Left cardiac atrium (tissue), 4 donors: ENCODE measurements around the gene SLC35F4. TPM values are rescaled to one million over a fixed set of nuclear protein-coding genes. Genes with fewer than 3 reads are reported as not detected.

ENCODE experiments used
- ATAC-seq, 2 donors: fragments of 200-7000 bp; cut with Tn5 transposase; one replicate each; pipeline ENCODE4 v1.9.1; 2020; ENCODE audit warnings: mild to moderate bottlenecking in 2 of 2, moderate library complexity in 2 of 2
- DNase-seq: peaks from one replicate; pipeline ENCODE4 v3.0.0-alpha.2; 2020
- intact Hi-C, 2 donors: fragments of 100-400 bp; cut with DNase I; formaldehyde crosslinking; loops; one replicate each; pipeline versions ENCODE4 v1.14.1 to v1.15.1; 2022 to 2023
- total RNA-seq, 2 donors: library from RNA; stranded (reverse); fragmentation: NEBNext Ultra II Directional; extraction: Animal tissue kit (Norgen Biotek cat#: 25700); gene quantifications; one replicate each; pipeline ENCODE4 v1.2.1, GENCODE V29; 2021
- donor health status: DM: no; HTN: yes; CAD: no.
- donor health status: DM: no; HTN: yes; CAD: no; lungs with severe emphysema.
- donor health status: DM: yes; HTN: yes; CAD: no.
- donor health status: Dilated cardiomyopathy.

Gene SLC35F4
- total RNA-seq, 2 donors from 2014 or later, result not detected

DNA sequence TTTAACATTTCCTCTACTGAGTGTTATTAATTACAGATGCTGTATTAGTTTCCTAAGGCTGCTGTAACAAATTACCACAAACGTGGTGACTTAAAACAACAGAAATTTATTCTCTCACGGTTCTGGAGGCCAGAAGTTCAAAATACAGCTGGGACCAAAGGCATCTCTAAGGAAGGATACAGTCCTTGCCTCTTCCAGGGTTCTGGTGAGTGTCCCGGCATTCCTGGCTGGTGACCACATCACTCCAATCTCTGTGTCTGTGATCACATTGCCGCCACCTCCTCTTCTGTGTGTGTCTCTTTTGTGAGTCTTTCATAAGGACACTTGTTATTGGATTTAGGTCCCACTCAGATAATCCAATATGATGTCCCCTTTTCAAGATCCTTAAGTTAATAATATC, 287.1 kb downstream of the SLC35F4 start:
- ATAC-seq, result no peak
- DNase-seq, result no peak
- intact Hi-C loops, result no loop called here

DNA sequence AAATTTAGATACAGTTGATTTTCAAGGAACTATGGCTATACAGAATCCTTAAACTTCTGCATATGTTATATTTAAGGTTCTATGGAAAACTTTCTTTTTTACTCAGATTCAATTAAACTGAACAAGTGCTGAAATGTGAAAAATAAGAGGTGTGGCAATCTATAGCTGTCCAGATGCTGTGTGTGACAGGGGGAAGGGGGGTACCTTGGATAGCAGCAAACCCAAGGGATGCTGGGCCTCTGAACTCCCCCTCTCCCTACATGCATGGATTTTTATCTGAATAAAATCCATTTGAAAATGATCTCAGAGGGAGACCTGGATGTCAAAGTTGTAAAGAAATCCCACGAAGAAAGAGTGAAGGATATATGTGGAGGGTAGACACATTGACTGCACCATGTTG, 289.4 kb downstream of the SLC35F4 start:
- intact Hi-C loops, result no loop called here
- DNase-seq (no peak), ATAC-seq (no peak)

DNA sequence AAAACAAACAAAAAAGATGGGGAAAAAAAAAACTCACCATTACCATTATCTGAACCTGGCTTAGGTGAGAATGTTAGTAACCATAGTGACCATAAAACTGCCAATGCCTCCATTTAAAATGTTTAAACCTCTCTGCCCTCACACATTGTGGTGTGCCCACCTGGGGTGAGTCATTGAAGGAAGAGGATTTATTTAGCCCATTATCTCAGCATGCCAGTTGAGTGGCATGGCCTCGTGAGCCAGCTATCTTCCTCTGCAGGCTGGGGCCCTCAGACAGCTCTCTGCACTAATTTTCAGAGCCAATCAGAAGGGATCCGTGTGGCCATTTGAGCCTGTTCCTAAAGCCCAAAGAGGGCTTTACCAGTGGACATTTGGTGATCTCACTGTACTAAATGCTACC, 290.4 kb downstream of the SLC35F4 start:
- DNase-seq, result peak; percentile 22
- peak; percentile 64 to 68 for ATAC-seq
- intact Hi-C loops, result no loop called here

DNA sequence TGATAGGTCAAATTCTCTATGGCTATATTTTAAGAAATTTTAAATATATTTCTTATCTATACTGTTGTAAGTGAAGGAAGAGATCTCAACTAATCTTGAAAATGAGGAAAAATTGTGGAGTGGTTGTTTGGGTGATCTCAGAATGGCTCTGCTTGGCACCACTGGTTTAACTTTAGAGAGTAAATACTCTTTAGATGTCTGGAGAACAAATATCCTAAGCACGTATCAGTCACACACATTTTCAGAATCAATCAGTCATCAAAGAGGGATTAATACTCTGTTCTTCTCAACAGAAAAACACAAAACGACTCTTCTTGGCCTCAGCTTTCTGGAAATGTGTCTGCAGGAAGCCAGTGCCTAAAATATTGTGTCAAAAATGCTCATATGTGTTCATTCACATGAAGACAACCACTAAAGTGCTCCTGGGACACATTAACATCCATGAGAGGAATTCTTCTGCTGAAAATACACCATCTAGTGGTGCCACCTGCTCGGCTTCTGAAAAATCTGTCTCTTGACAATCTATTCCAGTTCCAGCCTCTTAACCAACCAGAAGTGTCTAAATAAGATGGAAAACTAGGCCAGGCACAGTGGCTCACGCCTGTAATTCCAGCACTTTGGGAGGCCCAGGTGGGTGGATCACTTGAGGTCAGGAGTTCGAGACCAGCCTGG, 291.1 kb downstream of the SLC35F4 start:
- intact Hi-C loops, result no loop called here
- ATAC-seq (no peak), DNase-seq (no peak)

DNA sequence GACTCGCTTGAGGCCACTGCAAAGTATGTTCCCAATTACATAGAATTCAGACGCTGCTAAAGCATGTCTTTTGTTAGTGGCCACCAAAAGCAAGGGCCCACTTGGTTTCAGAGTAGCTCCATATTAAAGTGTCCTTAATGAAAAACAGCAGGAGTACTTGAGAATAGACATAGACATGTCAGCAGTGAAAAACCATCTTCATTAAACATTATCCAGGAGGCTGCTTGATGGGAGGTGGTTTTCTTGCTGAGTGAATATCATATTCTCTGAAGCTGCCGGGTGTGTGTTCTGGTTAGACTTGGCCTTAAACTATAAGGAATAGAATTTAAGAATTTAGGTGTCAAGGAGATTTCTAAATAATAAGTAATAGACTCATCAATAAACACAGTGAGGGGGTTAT, 292.7 kb downstream of the SLC35F4 start:
- intact Hi-C loops, result no loop called here
- no peak for DNase-seq
- ATAC-seq, result no peak

DNA sequence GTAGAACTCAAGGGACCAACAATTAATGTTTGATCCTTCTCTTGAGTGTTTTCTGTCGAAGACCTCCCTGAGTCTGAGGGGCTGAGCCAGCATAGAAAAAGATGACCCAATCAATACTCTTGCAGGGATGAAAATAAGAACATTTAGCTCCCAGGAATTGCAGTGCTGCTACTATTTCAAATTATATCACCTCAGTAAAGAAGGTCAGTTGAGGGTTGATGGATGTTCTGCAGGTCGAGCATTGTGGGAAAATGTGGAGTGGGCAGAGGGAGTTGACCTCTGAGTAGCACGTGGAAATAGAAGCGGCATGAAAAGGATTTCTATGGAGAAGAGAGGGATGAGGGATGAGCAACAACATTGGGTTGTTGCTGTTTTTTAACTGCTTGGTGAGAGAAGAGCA, 297.3 kb downstream of the SLC35F4 start:
- DNase-seq (no peak), ATAC-seq (no peak)
- intact Hi-C loops, result no loop called here

DNA sequence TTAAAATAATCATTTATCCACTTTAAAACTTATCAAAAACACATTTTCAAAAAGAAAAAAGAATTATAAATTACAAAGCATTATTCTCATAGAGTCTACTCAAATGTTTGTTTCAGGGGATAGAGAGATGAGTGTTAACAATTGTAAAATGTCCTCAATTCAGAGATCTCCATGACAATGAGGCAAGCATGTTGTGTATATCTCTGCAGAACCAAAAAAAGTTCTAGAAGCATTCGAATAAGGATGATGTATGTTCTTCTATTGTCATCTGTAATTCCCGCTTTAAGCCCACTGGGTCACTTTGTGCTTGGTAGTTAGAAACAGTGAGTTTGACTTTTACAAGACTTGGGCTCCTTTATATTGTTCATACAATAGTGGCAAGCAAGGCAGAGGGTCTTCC, 298.7 kb downstream of the SLC35F4 start:
- DNase-seq, result no peak
- intact Hi-C loops, result no loop called here
- no peak for ATAC-seq

DNA sequence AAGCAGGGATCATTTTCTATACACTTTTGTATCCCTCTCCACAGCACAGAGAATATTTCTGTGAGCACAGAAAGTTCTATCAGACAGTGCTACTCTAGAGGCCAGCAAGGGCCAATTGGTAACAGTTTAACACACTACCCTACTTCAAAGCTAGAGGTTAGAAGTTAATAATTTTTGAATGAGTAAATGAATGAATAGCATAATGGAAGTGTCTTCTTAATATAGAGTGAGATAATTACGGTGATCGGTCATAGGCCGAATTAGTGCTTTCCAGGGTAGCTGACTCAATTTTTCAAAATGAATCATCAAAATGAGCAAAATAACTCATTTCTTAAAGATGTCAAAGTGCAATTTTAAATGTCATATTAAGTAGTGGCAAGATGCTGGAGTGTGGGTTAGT, 305.2 kb downstream of the SLC35F4 start:
- intact Hi-C loops, result no loop called here
- ATAC-seq (no peak), DNase-seq (no peak)

DNA sequence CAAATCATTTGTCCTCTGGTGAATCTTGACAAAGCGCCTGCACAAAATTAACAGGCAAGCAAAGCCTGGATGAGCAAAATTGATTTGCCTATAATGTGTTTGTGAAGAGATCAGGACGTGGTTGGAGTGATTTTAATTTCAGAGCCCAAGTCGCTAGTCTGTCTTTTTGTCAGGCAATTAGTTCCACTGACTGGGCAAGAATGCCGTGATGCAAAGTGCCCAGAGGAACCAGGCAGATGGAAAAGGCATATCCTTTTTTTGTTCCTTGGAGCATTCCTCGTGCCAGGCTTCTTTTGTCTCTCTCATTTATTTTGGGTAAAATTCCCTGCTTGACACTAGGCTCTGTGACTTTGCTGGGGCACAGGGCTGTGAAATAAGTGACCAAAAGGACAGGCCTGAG, 306.3 kb downstream of the SLC35F4 start:
- intact Hi-C loops, result no loop called here
- DNase-seq (no peak), ATAC-seq (no peak)

DNA sequence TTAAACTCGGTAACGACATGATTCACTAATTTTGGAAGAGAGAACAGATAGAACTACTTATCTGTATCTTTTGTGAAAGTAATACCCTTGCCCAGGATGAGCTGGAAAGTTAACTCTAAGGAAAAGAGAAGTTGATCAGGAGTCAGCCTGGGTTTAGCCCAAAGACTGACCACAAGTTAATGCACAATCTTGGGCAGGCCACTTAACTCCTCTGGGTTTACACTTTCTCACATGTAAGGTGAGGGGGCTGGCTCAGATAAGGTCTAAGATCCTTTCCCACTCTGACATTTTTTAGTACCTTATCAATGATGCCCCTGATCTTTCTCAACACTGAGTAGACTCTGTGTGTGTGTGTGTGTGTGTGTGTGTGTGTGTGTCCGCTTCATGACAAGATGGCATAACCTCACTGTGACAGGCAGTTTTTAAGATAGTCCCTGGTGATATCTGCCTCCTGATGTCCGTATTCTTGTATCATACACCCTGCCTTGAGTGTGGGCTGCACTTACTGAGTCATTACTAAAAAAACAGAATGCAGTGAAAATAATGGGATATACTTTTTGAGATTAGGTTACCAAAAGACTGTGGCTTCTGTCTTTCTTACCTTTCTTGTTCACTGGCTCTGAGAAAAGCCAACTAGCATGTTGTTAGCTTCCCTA, 316.0 kb downstream of the SLC35F4 start:
- ATAC-seq (no peak), DNase-seq (no peak)
- intact Hi-C loops, result no loop called here

DNA sequence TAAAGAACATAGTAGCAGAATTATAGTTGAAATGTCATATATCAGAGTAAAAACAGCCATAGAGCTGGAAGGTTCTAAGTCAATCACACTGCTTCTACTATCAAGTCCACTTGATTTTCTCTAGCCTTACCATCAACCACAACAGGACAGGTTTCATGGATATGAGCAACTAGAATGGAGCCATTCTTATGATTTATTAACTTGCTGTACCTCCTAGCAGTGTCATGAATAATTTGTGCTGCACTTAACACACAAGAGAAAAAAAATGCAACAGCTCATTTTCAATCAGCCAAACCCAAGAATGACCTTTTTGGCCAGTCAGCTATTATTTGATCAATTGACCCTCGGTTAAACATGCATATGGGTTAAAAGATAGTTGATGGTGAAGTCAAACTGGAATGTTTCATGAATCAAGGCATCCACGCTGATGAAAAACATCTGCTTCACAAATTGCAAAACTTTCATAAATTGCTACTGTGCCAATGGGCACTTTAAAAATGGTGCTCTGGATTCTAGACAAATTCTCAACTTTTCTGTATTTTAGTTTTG, 316.8 kb downstream of the SLC35F4 start:
- DNase-seq, result no peak
- intact Hi-C loops, result no loop called here
- ATAC-seq, result no peak

DNA sequence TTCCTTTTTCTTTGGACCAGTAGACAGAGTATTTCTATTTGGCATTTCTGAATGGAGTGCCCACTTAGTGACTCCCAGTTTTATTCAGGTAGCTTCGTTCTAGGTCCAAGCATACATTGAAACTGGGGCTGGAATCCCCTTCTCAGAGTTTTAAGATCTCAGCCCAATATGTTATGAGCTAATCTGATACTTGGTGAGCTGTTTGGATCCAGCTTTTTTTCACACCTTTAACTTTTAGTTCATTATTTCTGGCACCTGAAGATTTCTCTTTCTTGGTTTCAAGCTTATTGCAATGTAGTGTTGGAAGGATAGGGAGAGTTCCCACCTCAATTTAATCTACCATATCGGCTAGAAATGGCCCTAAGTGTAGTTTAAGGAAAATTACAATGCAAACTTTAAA, 318.8 kb downstream of the SLC35F4 start:
- no peak for DNase-seq
- ATAC-seq, result no peak
- intact Hi-C loops, result no loop called here

DNA sequence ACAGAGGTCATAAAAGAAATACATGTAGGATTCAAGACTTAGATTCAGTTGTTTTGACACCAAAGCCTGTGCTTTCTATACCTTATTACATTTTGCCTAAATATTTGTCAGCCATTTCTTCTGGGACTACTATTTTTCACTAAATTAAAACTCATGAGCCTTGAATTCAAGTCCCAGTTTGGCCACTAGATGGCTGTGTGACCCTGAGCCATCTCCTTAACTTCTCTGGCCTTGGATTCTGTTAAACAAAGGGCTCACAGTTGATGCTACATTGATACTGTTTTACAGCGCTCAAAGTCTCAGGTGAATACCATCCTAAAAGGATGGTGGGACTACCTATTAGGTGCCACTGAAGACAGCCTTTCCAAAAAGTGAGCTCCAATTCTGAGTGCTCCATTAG, 332.7 kb downstream of the SLC35F4 start:
- DNase-seq (no peak), ATAC-seq (no peak)
- intact Hi-C loops, result no loop called here

DNA sequence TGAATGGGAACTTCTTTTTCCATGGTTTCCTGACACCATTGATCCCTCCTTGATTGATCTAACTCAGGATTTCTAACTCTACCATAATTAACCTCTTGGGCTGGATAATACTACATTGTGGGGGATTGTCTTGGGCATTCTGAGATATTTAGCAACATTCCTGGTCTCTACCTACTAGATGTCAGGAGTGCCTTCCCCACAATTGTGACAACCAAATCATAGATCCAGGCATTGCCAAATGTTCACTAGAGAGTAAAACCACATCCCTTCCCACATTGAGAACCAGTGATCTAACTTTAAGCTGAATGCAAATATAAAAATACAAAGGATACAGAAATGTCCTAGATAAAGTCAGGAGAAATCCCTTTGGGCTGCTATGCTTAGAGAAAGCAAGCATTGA, 335.3 kb downstream of the SLC35F4 start:
- intact Hi-C loops, result no loop called here
- ATAC-seq, result no peak

DNA sequence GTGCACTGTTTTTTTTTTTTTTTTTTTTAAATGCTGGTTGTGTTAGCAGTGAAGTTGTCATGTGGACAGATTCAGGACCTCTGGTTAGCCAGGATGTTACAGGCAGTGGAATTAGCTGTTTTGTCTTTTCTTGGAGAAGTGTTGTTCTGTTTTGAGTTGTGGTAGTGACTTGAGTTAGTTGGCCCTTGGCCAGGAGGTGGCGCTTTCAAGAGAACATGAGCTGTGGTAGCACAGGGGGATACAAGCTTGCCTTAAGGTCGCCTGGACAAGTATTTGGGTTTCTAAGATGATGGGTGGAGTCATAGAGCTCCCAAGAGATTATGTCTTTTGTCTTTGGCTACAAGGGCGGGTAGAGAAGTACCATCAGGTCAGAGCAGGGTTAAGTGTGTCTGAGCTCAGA, 338.9 kb downstream of the SLC35F4 start:
- ATAC-seq (no peak), DNase-seq (no peak)
- intact Hi-C loops, result no loop called here

More for the DNA sequence above, 335.3 kb downstream of the SLC35F4 start:
- DNase-seq, result no peak

DNA sequence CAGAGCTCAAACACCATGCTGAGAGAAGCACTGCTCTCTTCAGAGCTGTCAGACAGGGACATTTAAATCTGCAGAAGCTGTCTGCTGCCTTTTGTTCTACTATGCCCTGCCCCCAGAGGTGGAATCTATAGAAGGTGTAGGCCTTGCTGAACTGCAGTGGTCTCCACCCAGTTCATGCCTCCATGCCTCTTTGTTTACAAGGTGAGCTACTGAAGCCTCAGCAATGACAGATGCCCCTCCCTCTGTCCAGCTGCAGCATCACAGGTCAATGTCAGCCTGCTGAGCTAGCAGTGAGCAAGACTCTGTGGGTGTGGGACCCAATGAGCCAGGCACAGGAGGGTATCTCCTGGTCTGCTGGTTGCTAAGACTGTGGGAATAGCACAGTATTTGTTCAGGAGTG, 346.8 kb downstream of the SLC35F4 start:
- intact Hi-C loops, result no loop called here
- DNase-seq (no peak), ATAC-seq (no peak)
